GM19043 (cell line): Measurements from ENCODE around the gene GRAP2.
"Not testable (repeated sequence)": the region's sequence is repeated elsewhere in the genome, so short reads cannot be mapped to it uniquely, and the experiment has no call there.

ENCODE experiments used
- ATAC-seq: cut with Tn5 transposase; IDR thresholded peaks from one replicate; pipeline ENCODE4 v1.9.1; 2021; ENCODE audit warnings: low read depth; ENCODE audit not compliant: unreplicated experiment

GRAP2 gene

DNA sequence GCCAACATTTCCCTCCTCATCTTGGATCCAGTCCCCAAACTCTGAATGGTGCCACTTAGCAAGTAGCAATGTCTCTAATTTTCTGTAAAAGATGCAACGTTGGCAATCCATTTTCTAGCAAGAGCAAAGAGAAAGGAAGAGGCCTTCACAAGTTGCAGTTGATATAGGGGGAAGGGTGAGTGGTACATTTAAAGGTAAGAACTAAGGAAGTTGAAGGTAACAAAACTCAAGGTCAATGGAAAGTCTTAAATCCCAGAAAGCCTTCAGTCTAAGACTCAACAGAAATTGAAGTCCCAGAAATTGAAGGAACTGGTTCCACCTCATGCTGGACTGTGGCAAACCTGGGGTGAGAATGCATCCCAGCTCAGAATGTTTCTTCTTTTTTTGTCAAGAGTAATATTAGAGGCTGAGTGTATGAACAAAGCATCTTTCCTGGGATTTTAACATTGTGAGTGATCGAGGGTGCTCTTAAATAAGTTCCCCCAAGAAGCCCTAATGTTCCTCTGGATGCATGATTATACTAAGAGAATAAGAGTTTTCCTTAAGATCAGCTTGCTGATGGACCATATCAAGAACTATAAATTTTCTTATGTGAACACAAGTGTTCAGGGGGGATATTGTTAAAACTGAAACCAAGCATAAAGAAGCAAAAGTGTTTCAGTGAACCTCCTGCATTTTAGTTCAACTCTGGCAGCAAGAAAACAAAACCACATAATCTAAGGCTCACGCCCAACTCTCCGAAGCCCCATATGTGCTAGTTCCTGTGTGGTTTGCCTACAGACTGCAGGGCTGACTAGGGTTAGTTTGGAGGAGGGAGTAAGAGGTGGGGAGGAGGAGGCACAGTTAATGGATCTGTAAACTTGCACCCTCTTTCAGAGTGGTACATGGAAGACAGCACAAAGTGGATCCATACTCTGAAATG is at the start of gene GRAP2:
GRAP2 (plus strand) TSS at position 779 of the 922 bp plus-strand sequence. CDS start 46,023 bp downstream, outside the sequence.
- ATAC-seq = no peak

DNA sequence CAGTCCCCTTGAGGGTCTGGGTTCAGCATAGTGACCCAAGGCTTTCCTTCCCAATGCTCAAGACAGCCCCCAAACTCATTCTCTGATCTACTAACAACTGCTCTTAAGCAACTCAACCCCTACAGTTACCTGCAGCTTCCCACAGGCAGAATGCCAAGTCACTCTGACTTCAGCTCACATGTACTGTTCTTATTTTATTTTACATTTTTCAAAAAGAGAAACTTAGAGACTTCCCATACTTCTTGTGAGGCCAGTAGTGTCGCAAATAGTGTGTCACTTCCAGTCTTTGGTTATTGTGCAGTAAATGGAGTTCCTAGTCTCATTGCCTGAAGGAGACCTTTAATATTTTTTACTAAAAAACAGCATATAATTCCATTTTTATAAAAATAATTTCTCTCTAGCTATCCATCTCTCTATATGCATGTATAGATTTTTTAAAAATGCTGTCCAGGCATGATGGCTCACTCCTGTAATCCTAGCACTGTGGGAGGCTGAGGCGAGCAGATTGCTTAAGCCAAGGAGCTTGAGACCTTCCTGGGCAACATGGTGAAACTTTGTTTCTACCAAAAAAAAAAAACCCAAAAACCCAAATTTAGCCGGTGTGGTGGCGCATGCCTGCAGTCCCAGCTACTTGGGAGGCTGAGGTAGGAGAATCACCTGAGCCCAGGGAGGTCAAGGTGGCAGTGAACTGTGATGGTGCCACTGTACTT is 49.1 kb upstream of the GRAP2 start:
- ATAC-seq = no peak

DNA sequence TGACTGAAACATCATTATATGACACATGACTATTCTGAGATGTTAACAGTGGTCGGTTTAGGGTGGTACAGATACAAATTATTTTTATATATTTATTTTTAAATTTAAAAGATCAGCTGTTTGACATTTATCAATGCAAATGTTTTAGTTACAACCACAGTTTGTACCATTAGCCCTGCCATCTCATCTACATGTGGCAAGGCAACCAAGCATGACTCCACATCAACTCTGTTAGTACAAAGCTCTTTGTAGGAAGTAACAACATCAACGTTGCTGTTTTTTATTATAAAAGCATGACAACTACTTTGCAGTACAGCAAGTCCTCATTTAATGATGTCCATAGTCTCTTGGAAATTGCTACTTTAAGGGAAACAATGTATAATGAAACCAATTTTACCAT is 48.1 kb upstream of the GRAP2 start:
- ATAC-seq = no peak

DNA sequence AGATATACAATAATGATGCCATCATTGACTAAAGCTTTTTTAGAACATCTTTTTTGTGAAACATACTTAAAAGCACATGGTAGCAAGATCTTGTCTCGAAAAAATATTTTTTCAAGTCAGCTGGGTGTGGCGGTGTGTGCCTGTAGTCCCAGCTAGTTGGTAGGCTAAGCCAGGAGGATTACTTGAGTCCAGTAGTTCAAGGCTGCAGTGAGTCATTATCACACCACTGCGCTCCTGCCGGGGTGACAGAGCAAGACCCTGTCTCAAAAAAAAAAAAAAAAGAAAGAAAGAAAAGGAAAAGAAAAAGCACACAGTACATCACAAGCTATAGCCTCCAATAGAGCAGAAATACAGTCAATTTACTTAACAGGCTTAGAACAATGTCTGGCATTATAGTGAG is 44.3 kb upstream of the GRAP2 start:
- no peak for ATAC-seq

DNA sequence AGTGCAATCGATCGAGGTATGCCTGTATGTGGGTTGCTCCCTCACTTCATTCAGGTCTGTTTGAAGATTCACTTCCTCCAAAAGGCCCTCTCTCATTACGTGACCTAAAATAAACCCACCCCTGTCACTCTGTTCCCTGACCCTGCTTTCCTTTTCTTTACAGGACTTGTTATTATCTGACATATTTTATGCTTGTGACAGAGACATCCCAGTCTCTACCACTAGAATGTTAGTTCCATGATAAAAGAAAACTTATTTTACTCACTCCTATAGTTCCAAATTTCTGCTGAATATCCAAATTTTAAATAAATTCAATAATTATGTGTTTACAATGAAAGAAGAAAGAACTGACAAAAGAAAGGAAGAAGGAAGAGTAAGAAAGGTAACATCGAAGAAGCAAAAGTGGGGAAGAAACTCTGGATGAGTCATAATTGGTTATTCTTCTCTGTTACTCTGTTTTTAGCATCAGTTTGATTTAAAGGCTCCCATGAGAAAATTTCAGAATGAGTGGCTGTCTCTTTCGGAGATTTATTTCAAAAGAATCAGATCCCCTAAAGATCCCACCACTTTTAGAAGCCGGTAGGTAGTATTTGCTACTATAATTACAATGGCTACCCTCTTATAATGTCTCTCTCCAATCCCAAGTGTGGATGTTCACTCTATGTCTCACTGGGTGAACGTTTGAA is 40.8 kb upstream of the GRAP2 start:
- no peak for ATAC-seq

DNA sequence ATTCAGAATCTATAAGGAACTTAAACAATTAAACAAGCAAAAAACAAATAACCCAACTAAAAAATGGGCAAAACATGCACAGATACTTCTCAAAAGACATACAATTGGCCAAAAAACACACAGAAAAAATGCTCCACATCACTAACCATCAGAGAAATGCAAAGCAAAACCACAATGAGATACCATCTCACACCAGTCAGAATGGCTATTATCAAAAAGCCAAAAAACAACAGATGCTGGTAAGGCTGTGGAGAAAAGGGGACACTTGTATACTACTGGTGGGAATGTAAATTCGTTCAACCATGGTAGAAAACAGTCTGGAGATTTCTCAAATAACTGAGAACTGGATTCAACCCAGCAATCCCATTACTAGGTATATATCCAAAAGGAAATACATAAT is 32.1 kb upstream of the GRAP2 start:
- no peak for ATAC-seq

DNA sequence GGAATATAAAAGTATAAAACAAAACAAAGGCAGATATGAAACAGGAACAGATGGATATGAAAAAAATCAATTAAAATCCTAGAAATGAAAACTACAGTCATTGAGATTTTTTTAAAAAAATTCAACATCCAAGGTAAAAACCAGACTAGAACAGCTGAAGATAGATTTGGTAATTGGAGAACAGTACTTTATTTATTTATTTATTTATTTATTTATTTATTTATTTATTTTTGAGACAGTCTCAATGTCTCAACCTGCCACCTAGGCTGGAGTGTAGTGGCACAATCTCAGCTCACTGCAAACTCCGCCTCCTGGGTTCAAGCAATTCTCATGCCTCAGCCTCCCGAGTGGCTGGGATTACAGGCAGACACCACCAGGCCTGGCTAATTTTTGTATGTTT is 31.1 kb upstream of the GRAP2 start:
- ATAC-seq = not testable (repeated sequence)

DNA sequence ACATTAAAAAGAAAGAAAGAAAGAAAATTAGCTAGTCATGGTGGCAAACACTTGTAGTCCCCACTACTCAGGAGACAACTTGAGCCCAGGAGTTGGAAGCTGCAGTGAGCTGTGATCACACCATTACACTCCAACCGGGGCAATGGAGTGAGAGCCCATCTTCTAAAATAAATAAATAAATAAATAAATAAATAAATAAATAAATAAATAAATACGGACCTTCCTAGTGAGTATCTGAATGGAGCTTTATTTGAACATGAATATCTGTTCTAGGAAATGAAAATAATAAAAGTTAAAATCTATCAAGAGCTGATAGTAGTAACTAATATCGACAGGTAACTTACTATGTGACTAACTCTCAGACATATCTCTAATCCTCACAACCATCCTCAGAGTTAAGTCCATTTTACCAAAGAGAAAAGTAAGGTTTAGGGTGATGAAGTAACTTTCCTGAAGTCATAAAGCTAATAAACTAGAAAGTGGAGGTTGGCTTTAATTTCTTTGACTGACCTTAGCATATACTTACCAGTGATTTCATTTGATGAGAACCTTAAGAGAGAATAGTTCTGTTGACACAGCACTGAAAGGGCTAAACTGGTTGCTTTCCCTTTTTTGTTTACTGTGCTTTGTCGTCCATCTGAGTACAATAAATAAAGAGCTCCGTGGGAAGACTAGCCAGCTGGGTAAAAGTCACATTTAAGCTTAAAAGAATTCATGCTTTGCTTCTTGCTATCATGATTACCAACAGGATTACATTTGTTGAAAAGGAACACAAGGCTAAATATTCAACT is 29.7 kb upstream of the GRAP2 start:
- ATAC-seq = no peak

DNA sequence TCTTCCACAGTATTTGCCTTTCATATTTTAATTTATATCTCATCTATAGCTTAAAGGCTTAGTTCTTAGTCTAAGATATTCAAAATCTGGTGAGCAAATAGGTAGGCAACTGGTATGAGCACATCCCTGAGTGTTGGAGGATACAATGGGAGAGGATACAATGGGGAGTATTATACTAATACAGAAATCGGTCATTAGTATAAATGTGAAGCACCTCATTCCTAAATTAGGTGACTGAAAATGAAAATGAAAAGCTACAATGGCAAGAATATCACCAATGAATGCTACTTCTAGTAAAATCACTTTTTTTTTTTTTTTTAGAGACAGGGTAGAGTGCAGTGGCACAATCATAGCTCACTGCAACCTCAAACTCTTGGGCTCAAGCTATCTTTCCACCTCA is 28.3 kb upstream of the GRAP2 start:
- no peak for ATAC-seq

DNA sequence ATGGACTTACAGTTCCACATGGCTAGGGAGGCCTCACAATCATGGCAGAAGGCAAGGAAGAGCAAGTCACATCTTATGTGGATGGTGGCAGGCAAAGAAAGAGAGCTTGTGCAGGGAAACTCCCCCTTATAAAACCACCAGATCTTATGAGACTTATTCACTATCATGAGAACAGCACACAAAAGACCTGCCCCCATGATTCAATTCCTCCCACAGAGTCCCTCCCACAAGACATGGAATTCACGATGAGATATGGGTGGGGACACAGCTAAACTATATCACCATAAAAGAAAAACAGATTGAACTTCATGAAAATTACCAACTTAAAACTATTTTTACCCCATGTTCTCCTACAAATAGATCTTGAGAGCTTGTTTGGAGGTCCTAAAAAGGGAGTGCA is 26.9 kb upstream of the GRAP2 start:
- no peak for ATAC-seq

DNA sequence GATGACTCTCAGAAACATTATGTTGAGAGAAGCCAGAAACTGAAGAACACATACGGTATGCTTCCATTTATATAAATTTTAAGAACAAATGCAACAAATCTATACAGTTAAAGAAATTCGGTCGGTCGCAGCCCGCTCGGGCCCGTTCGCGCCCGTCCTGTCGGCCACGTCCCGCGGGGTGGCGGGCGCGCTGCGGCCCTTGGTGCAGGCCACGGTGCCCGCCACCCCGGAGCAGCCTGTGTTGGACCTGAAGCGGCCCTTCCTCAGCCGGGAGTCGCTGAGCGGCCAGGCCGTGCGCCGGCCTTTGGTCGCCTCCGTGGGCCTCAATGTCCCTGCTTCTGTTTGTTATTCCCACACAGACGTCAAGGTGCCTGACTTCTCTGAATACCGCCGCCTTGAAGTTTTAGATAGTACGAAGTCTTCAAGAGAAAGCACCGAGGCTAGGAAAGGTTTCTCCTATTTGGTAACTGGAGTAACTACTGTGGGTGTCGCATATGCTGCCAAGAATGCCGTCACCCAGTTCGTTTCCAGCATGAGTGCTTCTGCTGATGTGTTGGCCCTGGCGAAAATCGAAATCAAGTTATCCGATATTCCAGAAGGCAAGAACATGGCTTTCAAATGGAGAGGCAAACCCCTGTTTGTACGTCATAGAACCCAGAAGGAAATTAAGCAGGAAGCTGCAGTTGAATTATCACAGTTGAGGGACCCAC is 25.6 kb upstream of the GRAP2 start:
- ATAC-seq = not testable (repeated sequence)

DNA sequence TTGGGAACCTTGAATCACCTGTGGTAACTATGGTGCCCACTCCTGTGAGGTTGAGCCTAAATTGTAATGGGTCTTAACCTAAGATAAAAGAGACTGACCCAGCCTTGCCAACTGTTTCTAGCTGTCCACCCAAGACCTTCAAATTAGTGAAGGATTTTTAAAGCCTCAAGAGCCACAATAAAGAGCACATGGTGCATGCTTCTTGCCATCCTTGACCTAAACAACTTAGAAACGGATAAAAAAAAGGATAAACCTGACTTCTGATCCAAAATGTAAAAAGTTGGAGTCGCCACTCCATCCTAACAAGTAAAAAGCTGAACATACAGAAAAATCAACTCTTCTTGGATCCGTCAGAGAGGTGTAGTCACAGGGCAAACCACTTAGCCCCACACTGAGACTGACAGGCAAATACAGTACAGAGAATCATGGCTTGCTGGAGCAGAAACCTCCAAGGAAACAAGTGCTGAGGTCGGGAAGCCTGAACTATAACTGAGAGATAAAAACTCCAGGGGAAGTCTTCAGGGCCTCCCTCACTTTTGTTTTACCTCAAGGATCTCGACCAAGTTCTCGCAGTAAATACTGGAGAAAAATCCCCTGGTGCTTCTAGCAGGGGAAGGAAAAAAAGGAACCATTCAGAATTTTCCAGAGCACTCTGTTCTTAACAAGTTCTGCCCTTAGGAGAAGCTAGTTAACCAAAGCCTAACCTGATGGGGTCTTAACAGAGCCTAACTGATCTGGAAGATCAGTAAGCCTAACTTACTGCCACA is 23.6 kb upstream of the GRAP2 start:
- no peak for ATAC-seq

DNA sequence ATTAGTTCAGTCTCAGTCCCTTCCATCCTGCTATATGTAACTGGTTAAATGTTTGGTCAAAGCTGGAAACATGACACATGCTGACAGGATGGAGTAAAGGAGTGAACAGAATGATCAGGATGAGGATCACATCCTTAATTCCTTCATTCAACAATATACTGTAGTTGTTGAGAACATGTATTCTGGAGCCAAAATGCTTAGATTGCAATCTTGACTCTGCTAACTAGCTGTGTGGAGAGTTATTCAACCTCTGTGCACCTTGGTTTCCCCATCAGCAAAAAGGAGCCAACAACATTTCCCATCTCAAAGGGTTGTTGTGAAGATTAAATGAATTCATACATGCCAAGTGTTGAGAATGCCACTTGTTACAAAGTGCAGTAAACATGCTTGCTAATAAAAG is 20.2 kb upstream of the GRAP2 start:
- ATAC-seq = no peak

DNA sequence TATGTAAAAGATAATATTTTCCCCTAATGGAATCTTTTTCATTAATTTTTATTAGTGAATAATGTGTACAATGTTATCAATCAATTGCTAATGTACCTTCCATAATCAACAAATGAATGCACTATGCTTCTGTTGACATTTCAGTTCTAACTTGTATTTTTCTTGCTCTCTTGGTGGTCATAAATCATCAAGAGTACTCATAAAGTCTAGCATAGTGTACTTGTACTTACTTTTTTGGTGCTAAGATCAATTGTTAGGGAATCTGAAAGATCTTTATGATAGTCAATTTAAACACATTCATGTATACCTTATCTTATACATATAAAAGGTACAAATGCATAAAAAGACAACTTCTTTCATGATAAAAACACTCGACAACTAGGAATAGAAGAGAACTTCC is 17.8 kb upstream of the GRAP2 start:
- ATAC-seq = no peak

DNA sequence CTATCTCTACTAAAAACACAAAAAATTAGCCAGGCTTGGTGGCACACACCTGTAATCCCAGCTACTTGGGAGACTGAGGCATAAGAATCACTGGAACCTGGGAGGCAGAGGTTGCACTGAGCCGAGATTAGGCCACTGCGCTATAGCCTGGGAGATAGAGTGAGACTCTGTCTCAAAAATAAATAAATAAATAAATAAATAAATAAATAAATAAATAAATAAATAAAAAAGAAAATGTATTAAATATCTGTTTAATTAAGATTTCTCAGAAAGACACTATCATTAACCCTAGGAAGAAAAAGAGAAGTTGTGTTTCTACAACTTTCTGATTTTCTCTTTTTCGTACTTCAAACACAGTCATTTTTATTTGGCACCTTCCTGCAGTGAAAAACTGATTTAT is 11.0 kb upstream of the GRAP2 start:
- not testable (repeated sequence) for ATAC-seq

DNA sequence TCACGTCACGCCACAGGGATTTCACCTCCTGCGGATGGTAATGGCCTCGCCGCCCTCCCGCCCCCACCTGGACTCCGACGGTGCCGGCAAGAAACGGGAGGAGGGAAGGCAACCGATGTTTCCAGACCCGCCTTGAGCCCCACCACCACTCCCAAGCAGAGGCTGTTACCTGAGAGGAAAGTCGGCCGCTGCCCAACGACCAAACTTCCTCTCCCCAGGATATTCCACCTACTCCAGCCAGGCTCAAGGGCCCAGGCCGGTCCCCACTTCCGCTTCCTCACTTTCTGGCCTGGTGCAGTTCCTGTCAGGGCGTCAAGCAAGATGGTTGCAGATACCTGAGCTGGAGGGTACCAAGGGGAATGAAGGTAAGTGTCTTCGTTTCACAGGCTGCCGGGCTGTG is 7.4 kb upstream of the GRAP2 start, which contains the start of gene ENTHD1:
ENTHD1 (minus strand) TSS at position 235 of the 400 bp plus-strand sequence. CDS start 6,012 bp downstream, outside the sequence.
- ATAC-seq = no peak

DNA sequence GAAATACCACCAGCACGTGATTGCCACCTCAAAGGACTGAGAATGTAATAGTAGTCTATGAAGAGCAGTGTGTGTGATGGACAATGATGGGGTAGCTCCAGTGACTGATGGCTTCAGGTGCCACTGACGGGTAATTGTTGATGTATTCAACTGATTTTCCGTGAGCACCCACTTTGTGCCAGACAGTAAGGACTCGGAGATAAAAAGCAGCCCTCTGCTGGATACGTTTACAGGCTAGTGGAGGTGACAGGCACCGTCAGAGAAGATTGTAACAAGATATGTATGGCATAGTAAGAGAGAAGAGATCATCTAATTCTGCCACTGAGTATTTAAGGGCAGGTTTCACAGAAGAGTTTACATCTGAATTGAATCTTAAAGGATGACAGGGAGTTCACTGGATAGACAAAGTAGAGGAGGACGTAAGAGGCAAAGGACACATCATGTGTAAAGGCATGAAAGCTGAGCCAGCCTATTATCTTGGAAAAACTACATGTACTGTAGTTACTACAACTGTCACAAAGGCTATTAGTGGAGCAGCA is 6.3 kb upstream of the GRAP2 start:
- no peak for ATAC-seq

DNA sequence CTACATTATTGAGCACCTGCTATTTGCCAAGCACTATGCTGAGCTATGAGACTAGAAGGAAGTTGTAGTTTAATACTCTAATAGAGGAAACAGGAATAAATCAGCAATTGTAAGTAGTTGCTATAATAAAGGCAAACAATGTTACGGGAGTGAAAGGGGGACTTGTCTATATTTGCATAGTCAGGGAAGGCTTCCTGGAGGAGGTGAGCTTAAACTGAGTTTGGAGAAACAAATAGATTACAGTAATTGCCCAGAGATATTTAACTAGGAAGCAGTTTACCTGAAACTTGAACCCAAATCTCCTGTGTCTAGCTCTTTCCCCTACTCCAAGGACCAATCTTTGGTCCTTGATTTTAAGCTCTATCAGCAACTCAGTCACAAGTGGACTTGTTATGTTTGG is 5.2 kb upstream of the GRAP2 start:
- no peak for ATAC-seq
